ENCODE results near the gene TTBK1.
"Not testable (repeated sequence)": the region's sequence is repeated elsewhere in the genome, so short reads cannot be mapped to it uniquely, and the experiment has no call there.

TTBK1 gene

DNA sequence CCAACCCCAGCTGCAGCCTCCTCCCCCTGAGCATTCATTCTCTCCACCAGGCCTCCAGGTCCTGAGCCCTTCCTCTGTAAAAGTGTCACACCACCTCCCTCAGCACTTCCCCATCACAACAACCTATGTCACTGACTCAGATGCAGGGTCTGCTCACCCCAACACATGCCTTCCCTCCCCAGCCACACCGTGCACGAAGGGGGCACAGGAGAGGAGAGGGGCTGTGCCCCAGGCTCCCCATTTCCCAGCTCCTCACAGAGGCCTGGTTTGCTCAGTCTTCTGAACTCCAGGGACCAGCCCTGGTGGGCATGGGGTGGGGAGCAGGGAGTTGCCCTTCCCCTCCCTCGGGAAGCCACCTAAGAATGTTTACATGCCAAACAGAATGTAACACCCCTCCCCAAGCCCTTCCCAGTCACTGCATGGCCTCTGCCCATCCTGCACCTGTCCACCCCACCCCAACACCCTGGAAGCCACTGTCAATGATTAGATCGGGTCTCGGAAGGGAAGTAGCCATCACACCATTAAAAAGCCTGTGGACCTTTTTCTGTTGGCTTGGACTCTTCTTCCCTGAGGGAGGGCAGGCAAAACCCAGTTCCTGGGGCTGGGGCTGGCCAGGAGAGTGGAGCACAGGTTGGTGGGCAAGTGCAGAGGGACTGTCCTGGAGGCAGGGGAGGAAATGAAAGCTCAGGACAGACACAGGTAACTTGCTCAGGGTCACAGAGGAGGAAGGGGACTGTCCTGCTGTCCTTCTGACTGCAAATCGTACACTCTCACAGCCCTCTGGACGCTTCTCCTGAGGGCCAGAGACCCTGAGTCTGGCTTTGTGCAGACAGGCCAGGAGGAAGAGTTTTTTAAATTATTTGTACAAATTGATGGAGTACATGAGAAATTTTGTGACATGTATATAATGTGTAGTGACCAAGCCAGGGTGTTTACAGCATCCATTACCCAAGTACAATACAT lies 44.7 kb downstream of the TTBK1 start:
- DNase-seq (ENCODE audit: low read depth in 2 of 2): no peak

GRCh38 chr6:43290339-43290904 lies 47.1 kb downstream of the TTBK1 start:
- no peak for DNase-seq (ENCODE audit: low read depth in 2 of 2)

DNA sequence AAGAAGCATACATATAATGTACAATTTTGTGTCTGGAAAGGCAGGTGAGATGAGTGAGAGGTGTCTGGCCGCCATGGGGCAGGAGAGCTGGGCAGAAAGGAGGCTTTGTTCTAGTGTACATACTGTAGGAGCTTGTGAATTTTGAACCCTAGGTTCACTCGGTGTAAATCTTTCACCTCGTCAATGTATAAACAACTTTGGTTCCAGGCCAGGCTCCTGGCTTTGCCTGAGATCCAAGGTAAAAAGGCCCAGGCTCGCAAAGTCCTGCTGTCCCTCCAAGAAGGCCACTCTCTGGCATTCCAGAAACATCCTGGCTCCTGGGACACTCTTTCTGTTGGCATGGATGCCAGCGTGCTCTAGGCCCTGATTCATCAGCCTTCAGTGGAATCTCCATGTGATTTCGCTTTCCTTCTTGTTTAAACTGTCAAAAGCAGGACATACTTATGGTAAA lies 47.6 kb downstream of the TTBK1 start:
- no peak for DNase-seq (ENCODE audit: low read depth in 2 of 2)

DNA sequence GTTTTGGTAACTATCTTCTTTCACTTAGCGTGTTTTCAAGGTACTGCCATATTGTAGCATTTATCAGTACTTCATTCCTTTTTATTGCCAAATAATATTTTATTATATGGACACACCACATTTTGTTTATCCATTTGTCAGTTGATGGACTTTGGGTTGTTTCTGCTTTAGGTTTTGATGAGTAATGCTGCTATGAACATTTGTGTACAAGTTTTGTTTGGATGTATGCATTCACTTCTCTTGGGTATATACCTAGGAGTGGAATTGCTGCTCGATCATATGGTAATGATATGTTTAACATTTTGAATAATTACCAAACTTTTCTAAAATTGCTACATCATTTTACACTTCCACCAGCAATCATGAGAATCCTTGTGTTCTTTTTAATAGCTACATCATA lies 48.4 kb downstream of the TTBK1 start:
- DNase-seq (ENCODE audit: low read depth in 2 of 2): no peak

DNA sequence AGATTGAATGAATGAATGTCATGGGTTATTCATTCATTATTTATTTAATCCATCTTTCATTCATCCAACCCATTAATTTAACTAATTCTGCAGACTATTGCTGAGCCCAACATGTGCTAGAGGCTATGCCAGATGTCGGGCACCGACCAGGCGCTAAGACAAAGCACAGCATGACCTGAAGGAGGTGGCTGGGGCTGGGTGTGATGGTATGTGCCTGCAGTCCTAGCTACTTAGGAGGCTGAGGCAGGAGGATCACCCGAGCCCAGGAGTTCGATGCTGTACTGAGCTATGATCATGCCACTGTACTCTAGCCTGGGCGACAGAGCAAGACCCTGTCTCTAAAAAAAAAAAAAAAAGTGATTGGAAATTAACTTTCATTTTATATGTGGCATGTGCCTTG lies 49.1 kb downstream of the TTBK1 start:
- DNase-seq (ENCODE audit: low read depth in 2 of 2): no peak

GRCh38 chr6:43292763-43293318 lies 49.6 kb downstream of the TTBK1 start:
- DNase-seq (ENCODE audit: low read depth in 2 of 2): no peak

- no peak for DNase-seq (ENCODE audit: low read depth in 2 of 2)
Measured at GRCh38 chr6:43293698-43294097, 50.4 kb downstream of the TTBK1 start.

GRCh38 chr6:43294536-43294935 lies 51.3 kb downstream of the TTBK1 start:
- DNase-seq (ENCODE audit: low read depth in 2 of 2): no peak

GRCh38 chr6:43295456-43295855 lies 52.2 kb downstream of the TTBK1 start:
- DNase-seq (ENCODE audit: low read depth in 2 of 2): no peak

- DNase-seq (ENCODE audit: low read depth in 2 of 2): no peak
Measured at GRCh38 chr6:43296780-43297497, 53.7 kb downstream of the TTBK1 start.

DNA sequence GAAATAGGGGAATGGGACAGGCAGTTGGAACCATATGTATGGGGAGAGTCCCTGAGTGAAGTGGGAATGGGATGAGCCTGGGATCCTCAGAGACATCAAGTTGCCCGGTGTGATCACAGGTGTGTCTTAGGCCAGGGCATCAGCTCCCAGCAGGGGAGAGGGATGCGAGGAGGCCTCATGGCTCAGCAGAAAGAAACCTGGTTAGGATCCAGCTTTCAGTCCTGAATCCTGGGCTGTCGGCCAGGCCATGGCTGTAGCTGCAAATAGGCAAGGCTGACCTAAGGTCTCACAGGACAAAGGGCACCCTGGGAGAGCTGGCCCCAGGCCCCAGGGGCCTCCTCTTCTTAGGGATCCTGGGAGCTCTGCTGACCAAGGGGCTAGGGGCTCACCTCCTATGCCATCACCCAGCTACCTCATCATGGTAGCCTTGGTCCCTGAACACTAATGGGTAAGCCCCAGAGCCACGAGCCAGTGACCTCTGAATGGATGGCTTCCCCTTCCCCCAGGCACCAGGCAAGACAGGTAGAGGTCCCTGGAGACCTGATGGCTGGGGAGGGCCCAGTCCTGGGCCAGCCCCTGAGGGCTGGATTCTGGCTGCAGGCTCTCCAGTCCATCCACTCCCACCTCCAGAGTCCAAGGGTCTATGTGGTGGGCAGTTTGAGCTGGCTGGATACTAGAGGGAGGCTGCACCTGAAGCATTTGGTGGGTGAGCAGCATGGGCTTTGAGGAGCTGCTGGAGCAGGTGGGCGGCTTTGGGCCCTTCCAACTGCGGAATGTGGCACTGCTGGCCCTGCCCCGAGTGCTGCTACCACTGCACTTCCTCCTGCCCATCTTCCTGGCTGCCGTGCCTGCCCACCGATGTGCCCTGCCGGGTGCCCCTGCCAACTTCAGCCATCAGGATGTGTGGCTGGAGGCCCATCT lies 54.6 kb downstream of the TTBK1 start, which contains the start of gene SLC22A7:
Gene SLC22A7, plus strand, starts transcription at position 617 of the 921 bp plus-strand sequence. Its CDS starts 99 bp downstream, at position 716.
- DNase-seq (ENCODE audit: low read depth in 2 of 2): no peak

DNA sequence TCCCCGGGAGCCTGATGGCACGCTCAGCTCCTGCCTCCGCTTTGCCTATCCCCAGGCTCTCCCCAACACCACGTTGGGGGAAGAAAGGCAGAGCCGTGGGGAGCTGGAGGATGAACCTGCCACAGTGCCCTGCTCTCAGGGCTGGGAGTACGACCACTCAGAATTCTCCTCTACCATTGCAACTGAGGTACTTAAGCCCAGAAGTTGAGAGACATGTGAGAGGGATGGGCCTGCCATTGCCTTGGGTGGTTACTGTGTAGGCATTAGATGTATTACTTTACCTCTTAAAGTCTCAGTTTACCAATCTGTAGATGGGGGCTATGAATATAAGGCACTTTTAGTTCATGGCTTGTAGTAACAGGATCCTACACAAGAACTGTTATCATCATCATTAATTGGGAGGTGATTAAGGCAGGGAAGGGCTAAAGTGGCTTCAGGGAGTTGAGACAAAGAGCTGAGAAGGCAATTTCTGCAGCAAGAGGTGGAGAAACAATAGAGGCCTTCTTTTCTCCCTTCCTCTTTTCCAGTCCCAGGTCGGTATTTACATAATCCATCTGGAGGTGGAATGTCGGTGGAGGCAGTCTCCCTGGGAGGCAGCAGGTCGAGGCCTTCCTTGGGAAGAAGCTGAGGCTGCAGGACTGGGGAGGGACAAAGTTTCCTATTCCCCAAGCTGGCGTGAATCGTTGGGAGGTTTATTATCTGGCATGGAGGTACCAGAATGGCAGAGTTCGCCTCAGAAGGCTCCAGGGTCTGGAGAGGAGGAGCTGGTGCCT lies 55.5 kb downstream of the TTBK1 start:
- no peak for DNase-seq (ENCODE audit: low read depth in 2 of 2)

- no peak for DNase-seq (ENCODE audit: low read depth in 2 of 2)
Measured at GRCh38 chr6:43299338-43300293, 56.3 kb downstream of the TTBK1 start.

DNA sequence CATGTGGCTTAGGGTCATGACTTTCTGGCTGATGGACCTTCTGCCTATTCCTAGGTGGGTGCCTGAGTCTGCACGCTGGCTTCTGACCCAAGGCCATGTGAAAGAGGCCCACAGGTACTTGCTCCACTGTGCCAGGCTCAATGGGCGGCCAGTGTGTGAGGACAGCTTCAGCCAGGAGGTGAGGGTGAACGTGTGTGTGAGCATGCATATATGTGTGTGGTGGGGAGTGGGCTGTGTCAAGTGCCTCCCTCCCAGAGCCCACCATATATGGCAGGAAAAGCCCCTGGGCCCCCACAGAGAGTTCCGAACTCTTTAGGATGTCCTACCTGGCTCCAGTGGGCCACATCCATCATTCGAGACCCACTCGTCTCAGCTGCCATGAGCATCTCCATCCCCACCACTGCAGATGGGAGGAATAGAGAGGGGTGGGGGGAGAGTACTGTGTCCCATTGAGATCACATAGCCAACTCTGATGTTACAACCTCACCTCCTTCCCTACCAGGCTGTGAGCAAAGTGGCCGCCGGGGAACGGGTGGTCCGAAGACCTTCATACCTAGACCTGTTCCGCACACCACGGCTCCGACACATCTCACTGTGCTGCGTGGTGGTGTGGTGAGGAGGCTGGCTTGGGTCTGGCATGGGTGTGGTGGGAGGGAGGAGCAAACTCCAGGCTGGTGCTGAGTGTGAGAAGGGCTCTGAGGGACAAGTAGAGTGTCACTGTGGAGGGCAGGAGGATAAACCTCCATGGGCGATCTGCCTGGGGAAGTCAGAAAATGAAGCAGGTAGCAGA lies 58.0 kb downstream of the TTBK1 start:
- DNase-seq (ENCODE audit: low read depth in 2 of 2): no peak

GRCh38 chr6:43302126-43302525 lies 58.8 kb downstream of the TTBK1 start:
- DNase-seq (ENCODE audit: low read depth in 2 of 2): no peak

DNA sequence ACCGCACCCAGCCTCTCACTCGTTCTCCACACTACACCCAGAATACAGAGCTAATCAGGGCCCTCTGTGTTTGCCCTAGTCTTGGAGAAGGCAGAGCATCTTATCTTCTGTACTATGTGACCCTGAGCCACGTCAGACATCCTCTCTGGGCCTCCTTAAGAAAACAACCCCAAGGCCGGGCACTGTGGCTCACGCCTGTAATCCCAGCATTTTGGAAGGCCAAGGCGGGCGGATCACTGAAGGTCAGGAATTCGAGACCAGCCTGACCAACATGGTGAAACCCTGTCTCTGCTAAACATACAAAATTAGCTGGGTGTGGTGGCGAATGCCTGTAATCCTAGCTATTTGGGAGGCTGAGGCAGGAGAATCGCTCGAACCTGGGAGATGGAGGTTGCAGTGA lies 59.7 kb downstream of the TTBK1 start:
- DNase-seq (ENCODE audit: low read depth in 2 of 2): not testable (repeated sequence)

GRCh38 chr6:43303751-43304331 lies 60.6 kb downstream of the TTBK1 start:
- no peak for DNase-seq (ENCODE audit: low read depth in 2 of 2)

- DNase-seq (ENCODE audit: low read depth in 2 of 2): no peak
Measured at GRCh38 chr6:43304361-43304760, 61.1 kb downstream of the TTBK1 start.

Measured in stimulated activated CD8-positive, alpha-beta memory T cell treated with anti-CD3 and anti-CD28 coated beads, Interleukin-2, amount 100 ng/mL, for 1 hour (primary cell).